HUES6 (cell line): Measurements from ENCODE around the gene CADPS2.

Source experiments
- H3K27ac ChIP-seq: 2 replicates; pipeline ENCODE4 v1.7.0; 2013; ENCODE audit warnings: low read depth, mild to moderate bottlenecking, low read length, inconsistent platforms
- H3K27me3 ChIP-seq: 2 replicates; pipeline ENCODE4 v1.6.1; 2013; ENCODE audit warnings: low read length; ENCODE audit not compliant: control insufficient read depth, insufficient read depth
- H3K36me3 ChIP-seq: 2 replicates; pipeline ENCODE4 v1.6.1; 2013; ENCODE audit warnings: low read length; ENCODE audit not compliant: control insufficient read depth, insufficient read depth
- H3K4me1 ChIP-seq: 2 replicates; pipeline ENCODE4 v1.6.1; 2013; ENCODE audit warnings: low read length; ENCODE audit not compliant: control insufficient read depth, insufficient read depth
- H3K4me3 ChIP-seq: 2 replicates; pipeline ENCODE4 v1.5.1; 2013; ENCODE audit warnings: low read depth, low read length
- H3K9ac ChIP-seq: one replicate; pipeline ENCODE4 v1.6.1; 2013; ENCODE audit warnings: mild to moderate bottlenecking, low read length
- H3K9me3 ChIP-seq: 2 replicates; pipeline ENCODE4 v1.6.1; 2013; ENCODE audit warnings: low read depth, low read length; ENCODE audit not compliant: control insufficient read depth, insufficient read depth

The CADPS2 gene

GRCh38 chr7:122463631-122464030, 422.6 kb downstream of the CADPS2 start:
- Histone ChIP-seq H3K27ac (no peak overlapping the region), H3K4me1 (no peaks in the 10 kb centered on the region; the same call in 1 of the 2 replicates), H3K9me3 (no peaks in the 10 kb centered on the region), H3K4me3 (no peak overlapping the region), H3K27me3 (no peaks in the 10 kb centered on the region), H3K9ac (no peak overlapping the region), H3K36me3 (no peaks in the 10 kb centered on the region)

- Histone ChIP-seq H3K27me3 (no peaks in the 10 kb centered on the region), H3K36me3 (no peaks in the 10 kb centered on the region), H3K9me3 (no peaks in the 10 kb centered on the region), H3K4me1 (peaks cover 10% of the 10 kb centered on the region; the same call in 1 of the 2 replicates), H3K27ac (no peak overlapping the region), H3K9ac (no peak overlapping the region), H3K4me3 (no peak overlapping the region)
Observed at GRCh38 chr7:122460936-122461335, 425.3 kb downstream of the CADPS2 start.

- Histone ChIP-seq H3K4me3 (no peak overlapping the region), H3K9ac (no peak overlapping the region), H3K36me3 (no peaks in the 10 kb centered on the region), H3K27me3 (no peaks in the 10 kb centered on the region), H3K27ac (no peak overlapping the region), H3K9me3 (no peaks in the 10 kb centered on the region), H3K4me1 (peaks cover 12% of the 10 kb centered on the region; the same call in 1 of the 2 replicates)
Observed at GRCh38 chr7:122457969-122458368, 428.3 kb downstream of the CADPS2 start.

GRCh38 chr7:122457325-122457724, 428.9 kb downstream of the CADPS2 start:
- Histone ChIP-seq H3K27ac (no peak overlapping the region), H3K9me3 (no peaks in the 10 kb centered on the region), H3K9ac (no peak overlapping the region), H3K4me3 (no peak overlapping the region), H3K4me1 (peaks cover 12% of the 10 kb centered on the region; the same call in 1 of the 2 replicates), H3K36me3 (no peaks in the 10 kb centered on the region), H3K27me3 (no peaks in the 10 kb centered on the region)

- H3K4me3 ChIP-seq: no peak overlapping the region
- no peaks in the 10 kb centered on the region for H3K27me3 ChIP-seq
- H3K27ac ChIP-seq: no peak overlapping the region
- no peaks in the 10 kb centered on the region for H3K36me3 ChIP-seq
- no peak overlapping the region for H3K9ac ChIP-seq
- peaks cover 20% of the 10 kb centered on the region for H3K4me1 ChIP-seq
- no peaks in the 10 kb centered on the region for H3K9me3 ChIP-seq
Observed at GRCh38 chr7:122454776-122455507, 431.3 kb downstream of the CADPS2 start.

GRCh38 chr7:122453432-122453831, 432.8 kb downstream of the CADPS2 start:
- Histone ChIP-seq H3K27ac (no peak overlapping the region), H3K9me3 (no peaks in the 10 kb centered on the region), H3K27me3 (no peaks in the 10 kb centered on the region), H3K4me3 (no peak overlapping the region), H3K36me3 (no peaks in the 10 kb centered on the region), H3K9ac (no peak overlapping the region), H3K4me1 (peaks cover 35% of the 10 kb centered on the region)

- H3K36me3 ChIP-seq: no peaks in the 10 kb centered on the region
- peaks cover 3% of the 10 kb centered on the region; the same call in 1 of the 2 replicates for H3K9me3 ChIP-seq
- H3K9ac ChIP-seq: no peak overlapping the region
- H3K4me1 ChIP-seq: peaks cover 26% of the 10 kb centered on the region
- H3K4me3 ChIP-seq: no peak overlapping the region
- no peaks in the 10 kb centered on the region for H3K27me3 ChIP-seq
- peak overlapping the region; percentile 58; the same call in 1 of the 2 replicates for H3K27ac ChIP-seq
Observed at GRCh38 chr7:122448893-122449589, 437.2 kb downstream of the CADPS2 start.

GRCh38 chr7:122442929-122443328, 443.3 kb downstream of the CADPS2 start:
- Histone ChIP-seq H3K36me3 (no peaks in the 10 kb centered on the region), H3K4me1 (peaks cover 43% of the 10 kb centered on the region), H3K9ac (no peak overlapping the region), H3K27ac (peak overlapping the region; percentile 18; the same call in 1 of the 2 replicates), H3K9me3 (peaks cover 6% of the 10 kb centered on the region; the same call in 1 of the 2 replicates), H3K4me3 (no peak overlapping the region), H3K27me3 (no peaks in the 10 kb centered on the region)

GRCh38 chr7:122438492-122438891, 447.8 kb downstream of the CADPS2 start:
- H3K9me3 ChIP-seq: no peaks in the 10 kb centered on the region
- peak overlapping the region; percentile 24 for H3K9ac ChIP-seq
- H3K36me3 ChIP-seq: no peaks in the 10 kb centered on the region
- peak overlapping the region; percentile 69; the same call in 1 of the 2 replicates for H3K27ac ChIP-seq
- H3K27me3 ChIP-seq: no peaks in the 10 kb centered on the region
- peak overlapping the region; percentile 9 for H3K4me3 ChIP-seq
- peaks cover 59% of the 10 kb centered on the region for H3K4me1 ChIP-seq

GRCh38 chr7:122438006-122438405, 448.3 kb downstream of the CADPS2 start:
- Histone ChIP-seq H3K4me1 (peaks cover 56% of the 10 kb centered on the region), H3K9me3 (no peaks in the 10 kb centered on the region), H3K27ac (peak overlapping the region; percentile 69), H3K4me3 (peak overlapping the region; percentile 9), H3K27me3 (no peaks in the 10 kb centered on the region), H3K36me3 (no peaks in the 10 kb centered on the region), H3K9ac (peak overlapping the region; percentile 24)

GRCh38 chr7:122433765-122434164, 452.5 kb downstream of the CADPS2 start:
- no peak overlapping the region for H3K4me3 ChIP-seq
- peaks cover 45% of the 10 kb centered on the region for H3K4me1 ChIP-seq
- H3K27ac ChIP-seq: no peak overlapping the region
- no peaks in the 10 kb centered on the region for H3K27me3 ChIP-seq
- no peaks in the 10 kb centered on the region for H3K36me3 ChIP-seq
- H3K9ac ChIP-seq: no peak overlapping the region
- no peaks in the 10 kb centered on the region for H3K9me3 ChIP-seq
